D721Med (cell line): ENCODE measurements around the gene B3GNT9.

Experiments used
- DNase-seq: peaks from one replicate; pipeline ENCODE4 v3.0.0; 2011; ENCODE audit warnings: low spot score; ENCODE audit not compliant: insufficient read length
- FAIRE-seq: peaks from 2 replicates; lab custom pipeline; 2011; peaks lifted over from hg19 to GRCh38; lab: Jason Lieb, UNC
- CTCF ChIP-seq: IDR thresholded peaks from 2 replicates; pipeline ENCODE4 v1.5.1; 2012; ENCODE audit warnings: mild to moderate bottlenecking, control low read depth; ENCODE audit not compliant: insufficient read depth; ENCODE audit errors: missing control alignments

The B3GNT9 gene

DNA sequence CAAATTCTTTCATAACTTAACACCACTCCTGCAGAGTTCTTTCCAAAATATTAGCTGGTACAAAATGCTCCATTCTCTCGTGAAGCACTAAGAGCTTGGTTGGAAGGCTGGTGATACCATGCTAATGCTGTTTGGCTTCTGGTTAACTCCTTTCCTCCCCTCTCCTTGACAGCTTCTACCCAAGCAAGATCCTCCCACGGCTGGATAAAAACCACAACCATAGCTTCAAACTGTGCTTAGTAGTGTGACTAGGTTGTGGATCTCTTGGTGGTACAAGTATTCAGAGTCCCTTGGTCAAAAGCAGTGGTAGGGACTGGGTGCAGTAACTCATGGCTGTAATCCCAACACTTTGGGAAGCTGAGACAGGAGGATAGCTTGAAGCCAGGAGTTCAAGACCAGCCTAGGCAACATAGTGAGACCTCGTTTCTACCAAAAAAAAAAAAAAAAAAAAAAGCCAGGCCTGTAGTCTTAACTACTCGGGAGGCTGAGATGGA lies 38.8 kb downstream of the B3GNT9 start:
- FAIRE-seq = no peak
- no peak for DNase-seq
- no peak for TF ChIP-seq CTCF

DNA sequence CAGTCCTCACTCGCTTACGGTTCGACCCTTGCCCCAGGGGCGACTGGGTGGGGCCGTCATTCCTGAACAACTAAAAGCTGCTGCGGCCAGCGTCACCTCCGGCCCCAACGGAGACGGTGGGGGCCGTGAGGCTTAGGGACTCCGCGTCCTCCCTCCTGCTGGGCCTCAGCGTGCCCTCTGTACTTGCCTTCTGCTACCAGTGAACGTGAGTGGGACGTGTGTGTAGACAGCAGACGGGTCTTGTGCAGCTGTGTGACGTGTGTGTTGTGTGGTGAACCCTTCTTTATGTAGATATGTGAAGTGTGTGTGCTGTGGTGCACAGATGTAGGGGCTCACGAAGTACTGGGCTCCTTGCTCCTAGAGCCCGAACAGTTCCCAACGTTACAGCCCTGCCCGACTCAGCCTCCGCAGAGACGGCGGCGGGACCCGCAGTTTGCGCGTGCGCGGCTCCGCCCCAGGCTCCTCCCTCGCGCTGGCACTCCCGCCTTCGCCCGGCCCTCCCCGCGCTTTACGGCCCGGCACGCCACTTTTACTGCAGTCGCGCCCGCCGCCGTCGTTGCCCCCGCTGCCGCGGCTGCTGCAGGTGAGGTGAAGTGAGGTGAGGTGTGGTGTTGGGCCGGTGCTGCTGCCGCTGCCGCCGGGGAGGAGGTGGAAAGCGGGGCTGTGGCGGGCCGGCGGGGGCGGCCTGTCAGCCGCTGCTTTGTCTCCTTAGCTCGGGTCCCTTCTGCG lies 41.2 kb downstream of the B3GNT9 start, which contains the start of gene PHAF1:
PHAF1 (plus strand) TSS at position 535 of the 729 bp plus-strand sequence. CDS start 235 bp downstream, outside the sequence.
- TF ChIP-seq CTCF = no peak
- FAIRE-seq = no peak
- peak; percentile 82 for DNase-seq

DNA sequence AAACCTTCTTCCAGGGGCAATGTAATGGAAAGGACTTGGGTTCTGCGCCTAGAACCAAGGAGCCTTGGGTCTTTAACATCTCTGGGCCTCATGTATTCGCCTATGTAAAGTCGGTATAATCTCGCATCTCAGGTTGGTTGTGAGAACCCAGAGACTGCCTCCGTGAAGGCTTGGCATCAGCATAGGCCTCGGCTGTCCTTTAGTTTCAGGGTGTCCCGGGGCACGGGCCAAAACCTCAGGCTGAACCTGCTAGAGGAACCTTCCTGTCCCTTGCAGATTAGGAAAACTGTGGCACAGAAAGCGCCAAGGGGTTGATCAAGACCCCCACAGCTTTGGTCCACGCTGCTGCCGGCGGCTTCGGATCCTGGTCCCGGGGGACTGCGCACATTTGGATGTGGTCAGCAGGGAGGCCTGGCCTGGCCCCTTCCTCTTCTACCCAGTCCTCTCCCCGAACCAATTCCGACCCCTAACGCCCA lies 41.8 kb downstream of the B3GNT9 start:
- FAIRE-seq (no peak), DNase-seq (no peak)
- TF ChIP-seq CTCF = no peak

DNA sequence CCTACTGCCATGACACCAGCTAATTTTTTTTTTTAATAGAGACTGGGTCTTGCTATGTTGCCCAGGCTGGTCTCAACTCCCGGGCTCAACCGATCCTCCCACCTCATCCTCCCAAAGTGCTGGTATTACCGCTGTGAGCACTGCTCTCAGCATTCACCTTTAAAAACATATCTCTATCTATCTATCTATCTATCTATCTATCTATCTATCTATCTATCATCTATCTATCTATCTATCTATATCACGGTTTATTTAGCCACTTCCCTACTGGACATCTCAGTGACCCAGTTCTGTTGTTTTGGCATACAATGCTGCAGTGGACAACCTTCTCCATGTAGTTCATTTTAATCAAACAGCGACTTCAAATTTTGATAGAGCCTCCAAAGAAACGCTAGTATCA lies 42.3 kb downstream of the B3GNT9 start:
- FAIRE-seq = no peak

GRCh38 chr16:67105881-67106280 lies 44.9 kb downstream of the B3GNT9 start:
- no peak for TF ChIP-seq CTCF
- no peak for FAIRE-seq

More for the DNA sequence above, 42.3 kb downstream of the B3GNT9 start:
- no peak for DNase-seq
- TF ChIP-seq CTCF = no peak

GRCh38 chr16:67105246-67105645 lies 45.6 kb downstream of the B3GNT9 start:
- FAIRE-seq (no peak), DNase-seq (no peak)
- TF ChIP-seq CTCF = no peak

More at GRCh38 chr16:67105881-67106280, 44.9 kb downstream of the B3GNT9 start:
- DNase-seq = no peak

DNA sequence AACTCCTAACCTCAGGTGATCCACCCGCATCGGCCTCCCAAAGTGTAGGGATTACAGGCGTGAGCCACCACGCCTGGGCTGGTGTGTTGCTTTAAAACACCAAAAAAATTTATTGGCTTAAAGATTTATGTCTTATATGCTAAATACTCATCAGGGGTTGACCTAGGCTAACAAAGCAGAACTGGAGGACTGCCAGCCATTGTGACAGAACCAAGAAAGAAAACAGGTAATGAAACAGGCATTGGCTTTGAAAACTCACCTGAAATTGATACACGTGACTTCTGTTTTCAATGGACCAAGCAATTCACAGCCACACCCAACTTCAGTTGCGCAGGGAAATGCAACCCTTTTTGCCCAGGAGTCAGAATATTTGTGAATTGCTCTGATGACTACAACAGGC lies 46.0 kb downstream of the B3GNT9 start:
- TF ChIP-seq CTCF = no peak
- FAIRE-seq = no peak
- DNase-seq = no peak
